LoVo (cell line): Measurements from ENCODE around the gene FAXDC2.
"Not testable (repeated sequence)": the region's sequence is repeated elsewhere in the genome, so short reads cannot be mapped to it uniquely, and the experiment has no call there.

Experiments used
- DNase-seq: peaks from one replicate; pipeline ENCODE4 v3.0.0-alpha.2; 2016; ENCODE audit warnings: low spot score

Gene FAXDC2

GRCh38 chr5:154830596-154830995 lies 19.8 kb downstream of the FAXDC2 start:
- DNase-seq, result no peak

- no peak for DNase-seq
Observed at GRCh38 chr5:154830219-154830595, 20.2 kb downstream of the FAXDC2 start.

GRCh38 chr5:154829589-154830218 lies 20.7 kb downstream of the FAXDC2 start:
- DNase-seq, result peak; percentile 89

- peak; percentile 39 for DNase-seq
Observed at GRCh38 chr5:154829181-154829588, 21.2 kb downstream of the FAXDC2 start.

- DNase-seq, result no peak
Observed at GRCh38 chr5:154824070-154824469, 26.3 kb downstream of the FAXDC2 start.

- DNase-seq, result no peak
Observed at GRCh38 chr5:154823605-154824004, 26.8 kb downstream of the FAXDC2 start.

GRCh38 chr5:154822896-154823295 lies 27.5 kb downstream of the FAXDC2 start:
- DNase-seq, result not testable (repeated sequence)

- no peak for DNase-seq
Observed at GRCh38 chr5:154820383-154820782, 30.0 kb downstream of the FAXDC2 start.

GRCh38 chr5:154819546-154819945 lies 30.9 kb downstream of the FAXDC2 start:
- DNase-seq, result no peak

- DNase-seq, result no peak
Observed at GRCh38 chr5:154818471-154819116, 31.8 kb downstream of the FAXDC2 start.

GRCh38 chr5:154817815-154818214 lies 32.6 kb downstream of the FAXDC2 start:
- DNase-seq, result no peak

- no peak for DNase-seq
Observed at GRCh38 chr5:154816891-154817492, 33.4 kb downstream of the FAXDC2 start.

GRCh38 chr5:154815684-154816247 lies 34.6 kb downstream of the FAXDC2 start:
- DNase-seq, result no peak

- no peak for DNase-seq
Observed at GRCh38 chr5:154815025-154815424, 35.4 kb downstream of the FAXDC2 start.

- no peak for DNase-seq
Observed at GRCh38 chr5:154813736-154814135, 36.7 kb downstream of the FAXDC2 start.

- no peak for DNase-seq
Observed at GRCh38 chr5:154813158-154813557, 37.2 kb downstream of the FAXDC2 start.

- DNase-seq, result peak; percentile 53
Observed at GRCh38 chr5:154811653-154812465, 38.5 kb downstream of the FAXDC2 start.

GRCh38 chr5:154811239-154811638 lies 39.2 kb downstream of the FAXDC2 start:
- DNase-seq, result no peak

GRCh38 chr5:154806176-154806575 lies 44.2 kb downstream of the FAXDC2 start:
- no peak for DNase-seq

GRCh38 chr5:154802050-154802449 lies 48.4 kb downstream of the FAXDC2 start:
- DNase-seq, result no peak

- no peak for DNase-seq
Observed at GRCh38 chr5:154801083-154801482, 49.3 kb downstream of the FAXDC2 start.

- no peak for DNase-seq
Observed at GRCh38 chr5:154800582-154800981, 49.8 kb downstream of the FAXDC2 start.
